ENCODE measurements around the gene KLK5.

Gene KLK5

GRCh38 chr19:50894478-50895356 lies 58.1 kb downstream of the KLK5 start:
- no peak for FAIRE-seq

More at GRCh38 chr19:50894478-50895356, 58.1 kb downstream of the KLK5 start:
- no peak for DNase-seq (ENCODE audit: insufficient read length, low spot score)
